ENCODE data around the gene STIP1. TPM values are rescaled to one million over a fixed set of nuclear protein-coding genes. Genes with fewer than 3 reads are reported as not detected.
A peak's percentile ranks its signal among the peaks of the same experiment; 100 is the strongest.

Gene STIP1
- total RNA-seq, 1 donor from 2014 or later: 108 TPM

DNA sequence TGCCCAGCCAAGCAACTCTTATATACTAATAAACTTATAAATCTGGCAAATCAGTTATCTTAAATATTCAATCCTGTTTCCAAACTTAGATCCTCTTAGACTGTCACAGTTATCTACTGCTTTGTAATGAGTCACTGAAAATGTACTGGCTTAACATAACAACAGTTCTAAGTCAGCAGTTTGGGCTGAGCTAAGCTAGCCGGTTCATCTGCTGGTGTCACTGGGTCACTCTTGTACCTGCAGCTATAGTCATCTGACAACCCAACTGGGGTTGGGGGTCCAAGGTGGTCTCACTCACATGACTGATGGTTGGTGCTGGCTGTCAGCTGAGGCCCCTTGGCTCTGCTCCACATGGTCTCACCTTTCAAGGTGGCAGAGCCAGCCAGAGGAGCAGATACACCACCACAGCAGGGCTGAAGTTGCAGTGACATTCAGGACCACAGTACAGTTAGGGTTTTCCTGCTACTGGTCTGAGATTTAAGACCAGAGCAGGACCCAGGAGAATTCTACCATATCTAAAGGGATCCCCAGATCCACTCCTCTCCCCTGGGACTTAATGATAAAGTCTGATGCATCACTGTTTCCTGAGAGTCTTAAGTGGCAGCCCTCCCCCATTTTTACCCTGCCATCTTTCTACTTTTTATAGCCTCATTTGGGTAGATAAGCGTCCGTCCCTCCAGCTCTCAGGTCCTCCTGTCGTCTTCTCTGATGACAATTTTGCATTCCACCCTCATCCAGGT is 12.2 kb upstream of the STIP1 start:
- TF ChIP-seq, protein P1, sequence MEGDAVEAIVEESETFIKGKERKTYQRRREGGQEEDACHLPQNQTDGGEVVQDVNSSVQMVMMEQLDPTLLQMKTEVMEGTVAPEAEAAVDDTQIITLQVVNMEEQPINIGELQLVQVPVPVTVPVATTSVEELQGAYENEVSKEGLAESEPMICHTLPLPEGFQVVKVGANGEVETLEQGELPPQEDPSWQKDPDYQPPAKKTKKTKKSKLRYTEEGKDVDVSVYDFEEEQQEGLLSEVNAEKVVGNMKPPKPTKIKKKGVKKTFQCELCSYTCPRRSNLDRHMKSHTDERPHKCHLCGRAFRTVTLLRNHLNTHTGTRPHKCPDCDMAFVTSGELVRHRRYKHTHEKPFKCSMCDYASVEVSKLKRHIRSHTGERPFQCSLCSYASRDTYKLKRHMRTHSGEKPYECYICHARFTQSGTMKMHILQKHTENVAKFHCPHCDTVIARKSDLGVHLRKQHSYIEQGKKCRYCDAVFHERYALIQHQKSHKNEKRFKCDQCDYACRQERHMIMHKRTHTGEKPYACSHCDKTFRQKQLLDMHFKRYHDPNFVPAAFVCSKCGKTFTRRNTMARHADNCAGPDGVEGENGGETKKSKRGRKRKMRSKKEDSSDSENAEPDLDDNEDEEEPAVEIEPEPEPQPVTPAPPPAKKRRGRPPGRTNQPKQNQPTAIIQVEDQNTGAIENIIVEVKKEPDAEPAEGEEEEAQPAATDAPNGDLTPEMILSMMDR (IDR thresholded peaks at IDR 0.05): no peak
- H3K4me1 Mint-ChIP-seq (ENCODE audit: low read depth): no peaks in the 10 kb centered on the region
- H3K27me3 Mint-ChIP-seq (ENCODE audit: low read depth): no peaks in the 10 kb centered on the region
- H3K4me3 Mint-ChIP-seq (ENCODE audit: unreplicated experiment): no peak overlapping the region
- DNase-seq (ENCODE audit: low spot score): no peak
- peaks cover 4% of the 10 kb centered on the region for H3K9me3 Mint-ChIP-seq (ENCODE audit: low read depth)
- H3K27ac Mint-ChIP-seq (ENCODE audit: unreplicated experiment): no peak overlapping the region
- H3K36me3 Mint-ChIP-seq (ENCODE audit: low read depth): no peaks in the 10 kb centered on the region

DNA sequence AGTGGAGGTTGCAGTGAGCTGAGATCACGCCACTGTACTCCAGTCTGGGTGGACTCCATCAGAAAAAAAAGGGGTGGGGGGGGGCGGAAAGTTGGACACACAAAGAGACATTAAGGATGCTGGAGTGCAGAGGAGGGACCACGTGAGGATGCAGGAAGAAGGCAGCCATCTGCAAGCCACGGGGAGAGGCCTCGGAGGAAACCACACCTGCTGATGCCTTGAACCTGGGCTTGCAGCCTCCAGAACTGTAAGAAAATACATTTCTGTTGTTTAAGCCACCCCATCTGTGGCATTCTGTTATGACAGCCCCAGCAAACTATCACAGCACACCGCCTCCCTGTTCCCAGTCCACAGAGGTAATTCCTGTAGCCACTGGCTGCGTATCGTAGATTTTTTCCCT is 9.2 kb upstream of the STIP1 start:
- H3K4me1 Mint-ChIP-seq (ENCODE audit: low read depth): peaks cover 12% of the 10 kb centered on the region
- no peak overlapping the region for H3K4me3 Mint-ChIP-seq (ENCODE audit: unreplicated experiment)
- no peaks in the 10 kb centered on the region for H3K27me3 Mint-ChIP-seq (ENCODE audit: low read depth)
- no peak overlapping the region for H3K27ac Mint-ChIP-seq (ENCODE audit: unreplicated experiment)
- H3K36me3 Mint-ChIP-seq (ENCODE audit: low read depth): no peaks in the 10 kb centered on the region
- peaks cover 4% of the 10 kb centered on the region for H3K9me3 Mint-ChIP-seq (ENCODE audit: low read depth)
- DNase-seq (ENCODE audit: low spot score): no peak
- TF ChIP-seq, protein P1 (IDR thresholded peaks at IDR 0.05): no peak

DNA sequence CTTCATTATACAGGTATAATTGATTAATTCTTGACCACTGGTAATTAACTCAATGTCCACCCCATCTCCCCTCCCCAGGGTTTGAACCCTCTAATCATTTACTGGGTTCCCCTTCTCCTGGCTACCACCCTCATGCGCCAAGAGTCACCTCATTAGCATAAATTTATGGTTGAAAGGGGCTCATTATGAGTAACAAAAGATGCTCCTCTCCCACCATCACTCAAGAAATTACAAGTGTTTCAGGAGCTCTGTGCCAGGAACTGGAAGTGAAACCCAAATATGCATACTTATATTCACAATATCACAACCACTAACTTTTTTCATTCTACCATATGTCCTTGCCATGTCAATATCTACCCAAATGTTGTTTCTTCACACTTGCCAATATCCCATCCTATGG is 7.8 kb upstream of the STIP1 start:
- peaks cover 22% of the 10 kb centered on the region for H3K4me1 Mint-ChIP-seq (ENCODE audit: low read depth)
- no peak overlapping the region for H3K4me3 Mint-ChIP-seq (ENCODE audit: unreplicated experiment)
- no peak overlapping the region for H3K27ac Mint-ChIP-seq (ENCODE audit: unreplicated experiment)
- H3K27me3 Mint-ChIP-seq (ENCODE audit: low read depth): no peaks in the 10 kb centered on the region
- DNase-seq (ENCODE audit: low spot score): no peak
- TF ChIP-seq, protein P1 (IDR thresholded peaks at IDR 0.05): no peak
- H3K9me3 Mint-ChIP-seq (ENCODE audit: low read depth): peaks cover 4% of the 10 kb centered on the region
- no peaks in the 10 kb centered on the region for H3K36me3 Mint-ChIP-seq (ENCODE audit: low read depth)

DNA sequence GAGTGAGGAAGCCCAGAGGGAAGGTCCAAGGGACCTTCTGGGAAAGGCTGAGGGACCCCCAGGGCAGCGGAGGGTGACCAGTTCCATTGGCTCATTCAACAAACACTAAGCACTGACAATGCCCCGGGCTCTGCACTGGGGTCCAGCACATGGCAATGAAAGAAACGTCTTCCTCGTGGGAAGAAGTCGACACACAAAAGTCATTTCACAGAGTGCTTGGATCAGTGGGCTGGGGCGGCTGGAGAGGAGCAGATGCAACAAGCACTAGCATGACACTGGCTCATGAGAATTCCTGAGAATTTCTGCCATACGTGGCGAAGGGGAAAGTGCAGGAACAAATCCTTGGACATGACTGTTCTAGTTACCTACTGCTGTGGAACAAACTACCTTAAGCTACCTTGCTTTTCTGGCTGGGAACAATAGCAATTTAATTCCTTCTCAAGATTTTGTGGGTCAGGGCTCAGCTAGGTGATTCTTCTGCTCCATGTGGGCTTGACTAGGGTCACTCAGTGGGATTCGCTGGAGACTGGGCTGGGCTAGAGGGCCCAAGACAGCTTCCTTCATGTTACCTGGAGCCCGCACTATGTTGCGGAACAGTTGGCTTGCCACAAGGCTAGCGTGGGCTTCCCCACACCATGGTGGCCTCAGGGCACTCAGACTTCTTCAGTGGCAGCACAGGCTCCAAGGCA is 6.9 kb upstream of the STIP1 start:
- TF ChIP-seq, protein P1 (IDR thresholded peaks at IDR 0.05): no peak
- H3K27me3 Mint-ChIP-seq (ENCODE audit: low read depth): no peaks in the 10 kb centered on the region
- peaks cover 2% of the 10 kb centered on the region for H3K9me3 Mint-ChIP-seq (ENCODE audit: low read depth)
- H3K4me3 Mint-ChIP-seq (ENCODE audit: unreplicated experiment): no peak overlapping the region
- H3K36me3 Mint-ChIP-seq (ENCODE audit: low read depth): no peaks in the 10 kb centered on the region
- no peak overlapping the region for H3K27ac Mint-ChIP-seq (ENCODE audit: unreplicated experiment)
- H3K4me1 Mint-ChIP-seq (ENCODE audit: low read depth): peaks cover 30% of the 10 kb centered on the region
- no peak for DNase-seq (ENCODE audit: low spot score)

DNA sequence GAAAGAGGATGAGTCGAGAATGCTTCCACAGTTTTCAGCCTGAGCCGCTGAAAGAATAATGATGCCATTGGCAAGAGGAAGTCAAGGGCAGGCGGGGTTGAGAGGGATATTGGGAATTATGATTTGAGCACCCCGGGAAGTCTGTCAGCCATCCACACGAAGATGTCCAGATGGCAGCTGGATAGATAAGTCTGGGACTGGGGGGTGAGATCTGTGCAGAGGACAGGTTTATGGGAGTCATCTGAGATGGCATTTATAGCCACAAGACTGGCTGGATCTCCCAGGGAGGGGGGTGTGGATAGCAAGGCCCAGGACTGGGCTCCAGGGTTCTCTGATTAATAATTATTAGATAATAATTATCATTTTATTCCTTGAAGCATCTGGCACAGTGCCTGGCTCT is 5.1 kb upstream of the STIP1 start:
- no peak for DNase-seq (ENCODE audit: low spot score)
- Mint-ChIP-seq H3K36me3 (ENCODE audit: low read depth) (no peaks in the 10 kb centered on the region), H3K4me3 (ENCODE audit: unreplicated experiment) (peak overlapping the region; percentile 68), H3K27ac (ENCODE audit: unreplicated experiment) (peak overlapping the region; percentile 96), H3K27me3 (ENCODE audit: low read depth) (no peaks in the 10 kb centered on the region), H3K4me1 (ENCODE audit: low read depth) (peaks cover 40% of the 10 kb centered on the region), H3K9me3 (ENCODE audit: low read depth) (no peaks in the 10 kb centered on the region)
- TF ChIP-seq, protein P1 (IDR thresholded peaks at IDR 0.05): no peak
